Lung (tissue), 12 donors: ENCODE results near the gene CX3CR1. TPM values are rescaled to one million over a fixed set of nuclear protein-coding genes. Genes with fewer than 3 reads are reported as not detected.

ENCODE experiments used
- ATAC-seq: fragments of 200-7000 bp; cut with Tn5 transposase; one replicate; pipeline ENCODE4 v1.9.1; 2020; ENCODE audit warnings: moderate number of reproducible peaks; ENCODE audit not compliant: insufficient read depth, low FRiP score
- DNase-seq, 3 donors: peaks; one replicate each; pipeline ENCODE4 v3.0.0-alpha.2; 2013 to 2017
- H3K27ac ChIP-seq, 2 donors: one replicate each; pipeline ENCODE4 v1.5.1; 2013; ENCODE audit warnings: mild to moderate bottlenecking in 2 of 2, moderate library complexity in 2 of 2, control low read depth in 1 of 2, inconsistent platforms in 1 of 2, low read depth in 1 of 2, low read length in 1 of 2
- H3K27me3 ChIP-seq, 3 donors: one replicate each; pipeline ENCODE4 v1.5.1; 2013; ENCODE audit warnings: low read length in 2 of 3; ENCODE audit not compliant: control insufficient read depth in 3 of 3, insufficient read depth in 3 of 3
- H3K36me3 ChIP-seq, 4 donors: one replicate each; pipeline ENCODE4 v1.5.1; 2013; ENCODE audit warnings: low read length in 4 of 4, mild to moderate bottlenecking in 1 of 4, moderate library complexity in 1 of 4; ENCODE audit not compliant: control insufficient read depth in 4 of 4, insufficient read depth in 4 of 4
- H3K4me1 ChIP-seq, 5 donors: one replicate each; pipeline ENCODE4 v1.5.1; 2013; ENCODE audit warnings: low read length in 5 of 5, mild to moderate bottlenecking in 2 of 5, moderate library complexity in 1 of 5; ENCODE audit not compliant: control insufficient read depth in 5 of 5, insufficient read depth in 5 of 5
- H3K4me3 ChIP-seq: one replicate; pipeline ENCODE4 v1.5.1; 2013; ENCODE audit warnings: mild to moderate bottlenecking, control low read depth, moderate library complexity
- H3K9ac ChIP-seq, 2 donors: one replicate each; pipeline ENCODE4 v1.5.1; 2013; ENCODE audit warnings: low read length in 2 of 2, control low read depth in 1 of 2; ENCODE audit not compliant: insufficient read depth in 1 of 2
- H3K9me3 ChIP-seq, 4 donors: one replicate each; pipeline ENCODE4 v1.5.1; 2013; ENCODE audit warnings: low read length in 3 of 4, mild to moderate bottlenecking in 1 of 4, moderate library complexity in 1 of 4; ENCODE audit not compliant: control insufficient read depth in 4 of 4, insufficient read depth in 3 of 4
- CTCF ChIP-seq: IDR thresholded peaks from 2 replicates; pipeline ENCODE4 v1.5.1; 2012; ENCODE audit warnings: mild to moderate bottlenecking; ENCODE audit errors: control extremely low read depth, extremely low read depth
- WGBS, 2 donors: extraction: QIAGEN DNeasy Blood & Tissue Kit; methylation state at CpG; one replicate each; pipeline ENCODE4 v1.1.7; 2013; 5-methylcytosine and 5-hydroxymethylcytosine counted together
- polyA plus RNA-seq, 2 donors: library from polyadenylated mRNA; stranded (reverse); fragments of 200-250 nt; gene quantifications; one replicate each; pipeline ENCODE4 v1.2.1, GENCODE V29; 2013
- total RNA-seq, 2 donors: library from RNA; depleted of rRNA in 1 of 2; stranded (reverse); fragments of >200 nt in 1 of 2; gene quantifications; one replicate each; pipeline ENCODE4 v1.2.1, GENCODE V29; 2014 to 2021
- donor health status: control.
- donor health status: control.
- donor health status: Bipolar disorder and iron deficiency.
- donor health status: healthy.
- donor health status: DM: yes; HTN: yes; CAD: no.

Gene CX3CR1
- total and polyA plus RNA-seq, 4 donors: 0.20 to 5.0 (median 3.6) TPM

GRCh38 chr3:39237027-39237426 is 42.8 kb downstream of the CX3CR1 start:
- Histone ChIP-seq H3K36me3 (no peaks in the 10 kb centered on the region), H3K4me3 (no peak overlapping the region), H3K27ac (no peak overlapping the region), H3K9me3 (no peaks in the 10 kb centered on the region), H3K27me3 (no peaks in the 10 kb centered on the region), H3K9ac (no peak overlapping the region), H3K4me1 (peaks cover 0 to 17% (median 0%) of the 10 kb centered on the region in 5 donors)
- 89 to 90% methylated on average over 6 of the region's 6 CpGs for WGBS, 2 donors
- TF ChIP-seq CTCF: no peak
- ATAC-seq (no peak), DNase-seq (no peak)

- TF ChIP-seq CTCF: no peak
- Histone ChIP-seq H3K4me3 (no peak overlapping the region), H3K4me1 (peaks cover 0 to 17% (median 0%) of the 10 kb centered on the region in 5 donors), H3K9me3 (no peaks in the 10 kb centered on the region), H3K9ac (no peak overlapping the region), H3K27ac (no peak overlapping the region), H3K27me3 (no peaks in the 10 kb centered on the region), H3K36me3 (no peaks in the 10 kb centered on the region)
- 62 to 85% methylated on average over 2 of the region's 2 CpGs for WGBS, 2 donors
- DNase-seq (no peak), ATAC-seq (no peak)
These were observed 45.2 kb downstream of the CX3CR1 start for GRCh38 chr3:39234651-39235050.

GRCh38 chr3:39232859-39233258 is 47.0 kb downstream of the CX3CR1 start:
- Histone ChIP-seq H3K27ac (peak overlapping the region in 1 of 2 donors; percentile 3), H3K36me3 (no peaks in the 10 kb centered on the region), H3K4me1 (peaks cover 0 to 17% (median 0%) of the 10 kb centered on the region in 5 donors), H3K27me3 (no peaks in the 10 kb centered on the region), H3K4me3 (no peak overlapping the region), H3K9ac (no peak overlapping the region), H3K9me3 (no peaks in the 10 kb centered on the region)
- TF ChIP-seq CTCF: no peak
- no peak for ATAC-seq
- 35 to 37% methylated on average over 3 of the region's 3 CpGs for WGBS, 2 donors
- DNase-seq: no peak

- peaks cover 0 to 14% (median 0%) of the 10 kb centered on the region in 5 donors for H3K4me1 ChIP-seq
- no peak overlapping the region for H3K27ac ChIP-seq
- no peaks in the 10 kb centered on the region for H3K36me3 ChIP-seq
- H3K9ac ChIP-seq: no peak overlapping the region
- no peak for ATAC-seq
- no peaks in the 10 kb centered on the region for H3K9me3 ChIP-seq
- H3K27me3 ChIP-seq: no peaks in the 10 kb centered on the region
- WGBS, 2 donors: 84 to 98% methylated on average over 1 of the region's 1 CpG
- no peak for TF ChIP-seq CTCF
- DNase-seq: no peak
- H3K4me3 ChIP-seq: no peak overlapping the region
These were observed 49.4 kb downstream of the CX3CR1 start for GRCh38 chr3:39230453-39230852.
